HG02763 (cell line): ENCODE data around the gene BEX1.
"Not testable (repeated sequence)": the region's sequence is repeated elsewhere in the genome, so short reads cannot be mapped to it uniquely, and the experiment has no call there.

Source experiments
- ATAC-seq: cut with Tn5 transposase; IDR thresholded peaks from one replicate; pipeline ENCODE4 v1.9.1; 2021; ENCODE audit warnings: mild to moderate bottlenecking, moderate library complexity; ENCODE audit not compliant: unreplicated experiment

BEX1 gene

DNA sequence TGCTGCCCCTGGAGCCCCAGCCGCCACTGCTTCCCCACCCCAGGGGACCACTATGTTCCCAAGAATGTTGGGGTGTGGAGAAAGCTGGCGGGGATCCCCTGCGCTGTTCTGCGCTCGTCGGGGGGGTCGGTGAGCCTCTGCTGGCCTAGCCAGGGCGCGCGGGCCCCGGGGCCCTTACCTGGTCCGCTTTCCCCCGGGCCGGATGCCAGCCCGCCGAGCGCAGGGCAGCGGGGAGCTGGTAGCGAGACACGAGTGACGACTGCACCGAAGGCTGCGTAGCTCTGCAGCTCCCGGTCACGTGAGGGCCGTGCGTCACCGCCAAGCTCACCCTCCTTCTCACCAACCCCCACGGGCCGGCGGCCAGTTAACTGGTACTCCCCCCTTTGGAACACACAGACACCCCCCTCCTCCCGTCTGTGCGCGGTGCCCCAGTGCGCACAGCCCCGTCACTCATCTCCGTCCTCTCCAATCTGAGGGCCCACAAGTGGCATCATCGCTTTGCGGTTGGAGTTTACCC lies at the start of gene BEX1:
Gene BEX1 (minus strand): TSS at position 254 of the 517 bp plus-strand sequence. CDS start 897 bp downstream, outside the sequence.
- ATAC-seq = no peak

DNA sequence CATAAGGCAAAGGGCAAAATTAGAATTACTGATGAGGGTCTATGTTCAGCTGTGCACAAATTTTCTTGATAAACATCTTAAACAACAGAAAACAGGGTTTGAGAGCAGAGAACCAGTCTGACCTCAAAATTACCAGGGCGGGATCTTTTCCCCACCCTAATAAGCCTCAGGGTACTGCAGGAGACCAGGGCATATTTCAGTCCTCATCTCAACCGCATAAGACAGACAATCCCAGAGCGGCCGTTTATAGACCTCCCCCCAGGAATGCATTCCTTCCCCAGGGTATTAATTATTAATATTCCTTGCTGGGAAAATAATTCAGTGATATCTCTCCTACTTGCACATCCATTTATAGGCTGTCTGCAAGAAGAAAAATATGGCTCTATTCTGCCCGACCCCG lies 45.5 kb upstream of the BEX1 start:
- ATAC-seq = not testable (repeated sequence)

DNA sequence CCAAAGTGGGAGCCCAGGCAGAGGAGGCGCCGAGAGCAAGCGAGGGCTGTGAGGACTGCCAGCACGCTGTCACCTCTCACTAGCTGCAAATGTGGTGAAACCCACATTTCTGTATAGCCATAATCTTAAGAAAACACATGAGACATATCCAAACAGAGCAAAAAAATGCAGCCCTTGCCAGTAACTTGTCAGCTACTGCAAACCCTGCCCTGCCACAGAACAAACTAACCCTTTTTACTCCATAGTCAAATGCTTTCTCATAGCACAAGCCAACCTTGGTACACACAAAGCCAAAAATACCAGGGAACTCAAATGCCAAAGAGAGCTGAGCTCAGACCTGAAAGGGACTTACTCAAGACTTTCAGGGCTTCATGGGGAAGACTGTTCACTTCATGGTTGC lies 43.9 kb upstream of the BEX1 start:
- no peak for ATAC-seq

DNA sequence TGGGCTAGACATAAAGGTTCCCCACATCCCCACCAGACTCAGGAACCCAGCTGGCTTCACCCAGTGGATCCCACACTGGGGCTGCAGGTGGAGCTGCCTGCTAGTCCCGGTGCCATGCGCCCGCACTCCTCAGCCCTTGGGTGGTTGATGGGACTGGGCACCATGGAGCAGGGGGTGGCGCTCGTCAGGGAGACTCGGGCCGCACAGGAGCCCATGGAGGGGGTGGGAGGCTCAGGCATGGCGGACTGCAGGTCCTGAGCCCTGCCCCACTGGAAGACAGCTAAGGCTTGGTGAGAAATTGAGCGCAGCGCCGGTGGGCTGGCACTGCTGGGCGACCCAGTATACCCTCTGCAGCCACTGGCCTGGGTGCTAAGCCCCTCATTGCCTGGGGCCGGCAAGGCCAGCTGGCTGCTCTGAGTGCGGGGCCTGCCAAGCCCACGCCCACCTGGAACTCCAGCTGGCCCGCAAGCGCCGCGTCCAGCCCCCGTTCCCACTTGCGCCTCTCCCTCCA lies 43.3 kb upstream of the BEX1 start:
- ATAC-seq = not testable (repeated sequence)

DNA sequence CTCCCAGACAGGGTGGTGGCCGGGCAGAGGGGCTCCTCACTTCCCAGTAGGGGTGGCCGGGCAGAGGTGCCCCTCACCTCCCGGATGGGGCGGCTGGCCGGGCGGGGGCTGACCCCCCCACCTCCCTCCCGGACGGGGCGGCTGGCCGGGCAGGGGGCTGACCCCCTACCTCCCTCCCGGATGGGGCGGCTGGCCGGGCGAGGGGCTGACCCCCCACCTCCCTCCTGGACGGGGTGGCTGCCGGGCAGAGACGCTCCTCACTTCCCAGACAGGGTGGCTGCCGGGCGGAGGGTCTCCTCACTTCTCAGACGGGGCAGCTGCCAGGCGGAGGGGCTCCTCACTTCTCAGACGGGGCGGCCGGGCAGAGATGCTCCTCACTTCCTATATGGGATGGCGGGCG lies 40.4 kb upstream of the BEX1 start:
- ATAC-seq = not testable (repeated sequence)

DNA sequence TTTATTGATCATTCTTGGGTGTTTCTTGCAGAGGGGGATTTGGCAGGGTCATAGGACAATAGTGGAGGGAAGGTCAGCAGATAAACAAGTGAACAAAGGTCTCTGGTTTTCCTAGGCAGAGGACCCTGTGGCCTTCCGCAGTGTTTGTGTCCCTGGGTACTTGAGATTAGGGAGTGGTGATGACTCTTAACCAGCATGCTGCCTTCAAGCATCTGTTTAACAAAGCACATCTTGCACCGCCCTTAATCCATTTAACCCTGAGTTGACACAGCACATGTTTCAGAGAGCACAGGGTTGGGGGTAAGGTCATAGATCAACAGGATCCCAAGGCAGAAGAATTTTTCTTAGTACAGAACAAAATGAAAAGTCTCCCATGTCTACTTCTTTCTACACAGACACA lies 39.9 kb upstream of the BEX1 start:
- not testable (repeated sequence) for ATAC-seq

DNA sequence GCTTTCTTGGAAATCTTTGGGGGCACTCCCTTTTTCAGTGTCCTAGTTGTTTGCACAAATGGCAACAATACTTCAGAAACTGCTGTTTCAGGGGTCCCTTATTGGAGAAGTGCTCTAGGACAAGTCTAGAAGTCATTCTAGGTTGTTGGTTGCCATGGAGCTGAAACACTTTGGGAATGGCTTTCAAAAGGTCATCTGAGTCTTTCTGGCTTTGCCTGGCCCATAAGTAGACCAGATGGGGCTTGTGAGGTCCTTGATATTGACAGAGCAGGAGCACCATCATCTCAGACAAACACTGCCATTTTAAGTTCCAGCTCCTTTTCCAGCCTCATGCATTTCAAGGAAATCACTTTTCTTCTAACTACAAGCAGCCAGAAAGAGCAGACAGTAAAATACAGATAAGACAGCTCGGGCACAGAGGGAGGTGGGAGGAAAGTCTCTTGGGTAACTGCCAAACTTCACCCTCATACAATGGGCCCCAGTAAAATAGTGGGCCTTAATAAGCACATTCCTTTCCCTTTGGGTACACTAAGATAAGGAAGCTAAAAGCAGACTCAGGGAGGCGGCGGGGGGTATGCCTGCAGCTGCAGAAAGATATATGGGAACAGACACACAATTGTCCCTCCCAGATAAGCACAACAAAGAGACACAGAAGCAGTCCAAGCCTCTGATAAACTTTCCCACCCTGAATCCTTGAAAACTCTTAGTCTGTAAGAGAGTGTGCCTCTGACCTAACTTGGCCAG lies 37.5 kb upstream of the BEX1 start:
- ATAC-seq = no peak

DNA sequence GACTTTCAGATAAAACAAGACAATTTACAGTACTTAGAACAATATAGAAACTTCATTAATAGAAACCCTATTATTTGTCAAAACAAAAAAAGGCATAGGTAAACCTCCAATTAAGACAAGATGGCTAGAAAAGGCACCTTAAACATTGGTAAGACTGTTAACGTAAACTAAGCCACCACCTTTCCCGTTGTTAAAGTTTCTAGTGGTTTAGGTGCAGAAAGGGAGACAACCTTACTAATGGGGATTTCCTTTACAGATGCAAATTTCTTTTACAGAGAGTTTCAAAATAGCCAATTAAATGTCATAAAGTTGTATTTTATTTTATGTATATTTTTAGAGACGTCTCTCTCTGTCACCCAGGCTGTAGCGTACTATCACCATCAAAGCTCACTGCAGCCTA lies 36.5 kb upstream of the BEX1 start:
- ATAC-seq = no peak

DNA sequence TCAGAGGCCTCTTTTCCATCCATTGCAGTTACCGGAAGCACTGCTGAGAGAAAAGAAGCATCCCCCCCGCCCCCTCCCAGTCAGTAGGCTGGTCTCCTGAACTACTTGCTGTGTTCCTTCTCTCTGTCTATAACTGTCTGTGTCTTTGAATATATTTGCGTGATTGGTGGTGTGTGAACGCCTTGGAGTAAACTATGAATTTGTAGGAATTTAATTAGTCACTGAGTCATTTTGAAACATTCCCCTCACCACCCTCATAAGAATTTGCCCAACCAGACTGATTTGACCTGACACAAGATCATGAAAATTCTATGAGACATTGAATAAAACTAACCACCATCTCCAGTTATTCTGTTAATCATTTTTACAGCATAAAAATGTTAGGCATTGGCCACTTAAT lies 35.7 kb upstream of the BEX1 start:
- no peak for ATAC-seq

DNA sequence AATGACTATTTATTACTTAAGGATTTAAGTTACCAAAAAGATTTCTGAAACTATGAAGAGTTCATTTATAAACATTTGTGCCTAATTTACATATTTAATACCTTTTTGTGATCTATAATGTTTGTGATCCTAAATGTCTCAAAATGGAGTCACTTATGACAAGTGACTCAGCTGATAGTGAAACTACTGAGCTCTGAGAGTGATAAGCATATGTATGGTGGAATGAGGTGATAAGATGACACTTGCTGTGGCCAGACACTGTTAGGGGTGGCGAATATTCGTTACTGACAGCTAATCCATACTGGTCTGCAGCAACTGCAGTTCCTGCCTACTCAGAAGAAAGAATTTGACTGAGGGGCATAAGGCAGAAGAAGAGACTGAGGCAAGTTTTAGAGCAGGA lies 34.5 kb upstream of the BEX1 start:
- ATAC-seq = no peak

DNA sequence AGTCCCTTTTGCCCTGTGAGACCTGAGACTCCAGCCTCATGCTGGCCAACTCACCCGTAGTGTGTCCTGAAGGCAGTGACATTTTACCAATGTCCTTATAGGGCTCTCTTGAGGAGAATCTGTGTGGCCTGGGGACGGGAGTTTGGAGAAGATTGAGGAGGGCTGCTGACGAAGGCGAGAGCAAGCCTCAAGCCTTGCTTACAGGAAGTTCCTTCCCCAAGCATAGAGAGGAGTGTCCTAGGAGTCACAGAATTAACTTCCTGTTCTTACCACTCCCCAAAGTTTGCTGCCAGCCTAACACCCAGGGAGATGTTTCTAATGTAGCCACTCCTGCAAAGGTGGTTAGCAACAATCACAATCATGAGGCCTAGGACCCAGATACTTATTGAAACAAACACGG lies 29.0 kb upstream of the BEX1 start, which contains the start of gene NXF3:
Gene NXF3 (minus strand): TSS at position 202 of the 400 bp plus-strand sequence. CDS start 120 bp downstream, at position 82.
- no peak for ATAC-seq

DNA sequence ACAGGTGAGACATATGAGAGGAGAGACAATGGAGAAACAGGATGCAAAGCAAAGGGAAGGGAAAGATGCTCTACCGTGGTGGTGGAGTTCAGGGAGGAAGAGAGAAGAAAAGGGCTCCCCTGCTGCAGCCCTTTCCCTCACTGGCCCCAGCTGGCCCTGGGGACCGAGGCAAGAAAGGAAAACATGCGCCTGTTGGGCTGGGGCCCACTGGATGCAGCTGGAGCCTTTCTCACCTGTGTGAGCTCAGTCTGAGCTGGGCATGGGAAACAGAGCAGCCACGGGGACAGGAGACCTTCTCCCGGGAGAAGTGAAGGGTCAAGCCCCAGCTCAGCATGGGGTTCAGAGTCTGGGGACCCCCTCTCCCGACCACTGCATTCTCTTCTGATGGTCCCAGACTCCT lies 17.1 kb upstream of the BEX1 start:
- no peak for ATAC-seq

DNA sequence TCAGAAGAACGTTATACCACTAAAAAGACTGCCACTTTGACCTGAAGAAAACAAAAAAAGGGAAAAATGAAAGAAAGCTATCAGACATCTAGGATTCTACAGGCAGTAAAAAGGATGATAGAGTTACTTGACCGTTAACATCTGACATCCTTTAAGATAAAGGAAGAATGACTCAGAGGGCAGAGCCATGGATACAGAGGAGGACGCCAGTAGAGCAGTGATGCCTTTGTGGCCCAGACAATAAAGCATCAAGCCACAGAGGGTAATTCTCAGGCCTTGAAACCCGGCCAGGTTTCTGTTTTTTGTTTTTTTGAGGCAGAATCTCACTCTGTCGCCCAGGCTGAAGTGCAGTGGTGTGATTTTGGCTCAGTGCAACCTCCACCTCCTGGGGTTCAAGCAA lies 9.5 kb upstream of the BEX1 start:
- ATAC-seq = no peak

DNA sequence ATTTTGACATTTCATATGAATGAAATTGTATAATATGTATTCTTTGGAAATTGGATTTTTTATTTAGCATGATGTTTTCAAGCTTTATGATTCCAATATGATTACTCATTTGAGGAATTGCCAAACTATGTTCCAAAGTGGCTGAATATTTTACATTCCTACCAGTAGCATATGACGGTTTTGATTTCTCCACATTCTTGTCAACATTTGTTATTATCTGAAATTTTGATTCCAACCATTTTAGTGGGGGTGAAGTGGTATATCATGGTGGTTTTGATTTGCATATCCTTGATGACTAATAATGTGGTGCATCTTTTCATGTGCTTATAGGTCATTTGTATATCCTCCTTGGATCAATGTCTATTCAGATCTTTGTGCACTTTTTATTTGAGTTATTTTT lies 2.6 kb upstream of the BEX1 start:
- no peak for ATAC-seq

DNA sequence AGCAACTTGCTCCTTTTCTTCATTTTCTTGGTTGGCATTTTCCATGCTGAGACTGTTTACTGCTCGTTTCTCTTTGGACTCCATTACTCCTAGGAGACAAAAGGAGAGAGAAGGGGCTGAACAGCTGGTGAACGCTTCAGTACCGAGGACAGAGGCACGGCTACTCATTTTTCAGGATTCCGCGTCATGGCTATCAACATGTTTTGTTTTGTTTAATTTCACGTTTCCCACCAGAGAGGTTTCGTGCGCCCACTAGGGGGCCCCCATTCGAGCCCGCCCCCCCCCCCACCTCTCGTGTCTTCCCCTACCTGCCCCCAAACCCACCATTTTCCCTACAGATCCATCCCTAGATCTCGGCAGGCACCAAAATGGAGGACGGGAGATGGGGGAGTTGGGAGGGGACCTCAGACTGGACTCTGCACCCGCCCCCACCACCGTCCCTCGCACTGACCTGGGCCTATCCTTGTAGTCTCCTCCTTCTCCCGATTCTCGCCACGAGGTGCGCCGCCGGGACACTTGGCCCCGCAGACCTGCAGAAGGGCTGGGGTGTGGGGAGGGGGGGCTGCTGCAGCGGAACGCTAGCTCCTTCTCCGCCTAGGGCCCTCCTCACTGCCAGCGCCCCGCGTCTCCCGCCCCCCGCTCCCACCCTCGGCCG lies 653 bp downstream of the BEX1 start:
- ATAC-seq = no peak

DNA sequence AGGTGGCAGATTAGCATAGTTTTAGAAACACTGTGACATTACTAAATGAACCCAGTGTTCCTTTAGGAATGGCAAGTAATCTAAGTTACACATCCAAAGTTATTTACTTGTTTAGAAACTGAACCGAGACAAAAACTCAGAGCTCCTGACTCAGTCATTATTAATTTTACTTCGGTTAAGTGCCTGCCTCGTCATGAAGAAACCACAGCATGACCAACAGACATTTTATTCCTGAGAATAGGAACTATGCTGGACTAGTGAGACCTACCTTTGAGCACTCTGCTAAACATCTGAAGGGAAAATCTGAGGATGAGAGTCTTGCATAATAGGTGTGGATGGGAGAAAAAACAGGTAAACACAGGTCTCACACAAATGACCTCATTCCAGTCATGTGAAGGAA lies 2.5 kb downstream of the BEX1 start:
- no peak for ATAC-seq

DNA sequence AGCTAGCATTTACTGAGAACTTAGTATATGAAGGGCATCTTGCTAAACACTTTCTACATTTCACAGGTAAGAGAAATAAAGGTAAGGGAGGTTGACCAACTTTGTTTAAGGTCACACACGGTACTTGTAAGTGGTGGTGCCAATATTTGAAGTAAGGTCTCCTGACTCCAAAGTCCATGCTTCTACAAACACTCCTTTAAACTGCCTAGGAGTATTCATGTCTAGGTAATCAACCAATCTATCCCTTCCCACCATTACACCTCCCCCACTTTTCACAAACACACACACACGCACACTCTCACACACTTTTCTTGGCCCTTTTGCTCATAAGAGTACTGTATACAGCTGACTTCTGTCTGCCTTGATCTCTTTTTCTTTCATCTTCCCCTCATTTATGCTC lies 7.1 kb downstream of the BEX1 start:
- ATAC-seq = no peak

DNA sequence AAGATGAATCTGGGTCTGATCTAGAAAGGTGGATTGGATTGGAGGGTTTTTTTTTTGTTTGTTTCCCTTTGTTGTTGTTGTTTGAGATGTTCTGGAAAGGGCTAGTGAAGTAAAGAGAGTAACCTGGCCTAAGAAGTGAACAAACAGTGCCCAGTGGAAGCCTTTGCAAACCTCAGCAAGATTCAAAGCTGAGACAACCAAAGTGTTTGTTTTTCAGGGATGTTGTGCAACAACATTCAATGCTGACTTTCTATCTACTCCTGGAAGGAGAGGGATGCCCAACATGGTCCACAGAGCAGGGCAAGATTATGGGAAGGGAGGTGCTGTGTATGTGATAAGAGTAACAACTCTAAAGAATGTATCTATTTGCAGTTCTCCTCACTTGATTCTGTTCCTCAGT lies 11.3 kb downstream of the BEX1 start:
- ATAC-seq = no peak

DNA sequence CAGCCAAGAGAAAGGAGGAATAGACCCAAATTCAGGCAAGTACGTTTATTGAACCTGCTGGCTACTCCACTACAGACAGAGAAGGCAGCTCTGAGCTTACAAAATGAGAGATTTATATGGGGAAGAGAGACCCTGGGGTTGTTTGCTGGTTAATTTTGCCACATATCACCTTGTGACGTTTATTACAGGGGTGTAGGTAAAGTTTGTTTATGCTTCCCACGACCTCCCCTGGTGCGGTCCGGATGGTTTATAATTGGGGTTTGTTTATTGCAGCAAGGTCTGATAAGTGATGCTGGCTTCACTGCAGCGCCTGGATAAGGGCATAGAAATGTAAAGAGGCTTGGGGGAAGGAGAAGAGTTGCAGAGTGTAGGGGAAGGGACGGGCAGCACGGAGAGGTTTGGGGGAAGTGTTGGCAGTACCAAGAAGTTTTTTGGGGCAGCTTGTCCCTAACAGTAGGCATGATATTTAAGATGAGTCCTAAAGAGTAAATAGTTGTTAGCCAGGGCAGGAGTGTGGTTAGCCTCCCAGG lies 12.6 kb downstream of the BEX1 start:
- ATAC-seq = no peak

DNA sequence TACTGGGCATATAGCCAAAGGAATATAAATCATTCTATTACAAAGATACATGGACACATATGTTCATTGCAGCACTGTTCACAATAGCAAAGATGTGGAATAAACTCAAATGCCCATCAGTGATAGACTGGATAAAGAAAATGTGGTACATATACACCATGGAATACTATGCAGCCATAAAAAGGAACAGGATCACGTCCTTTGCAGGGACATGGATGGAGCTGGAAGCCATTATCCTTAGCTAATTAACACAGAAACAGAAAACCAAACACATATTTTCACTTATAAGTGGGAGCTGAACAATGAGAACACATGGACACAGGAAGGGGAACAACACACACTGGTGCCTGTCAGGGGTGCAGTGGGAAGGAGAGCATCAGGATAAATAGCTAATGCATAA lies 30.6 kb downstream of the BEX1 start:
- ATAC-seq = not testable (repeated sequence)

DNA sequence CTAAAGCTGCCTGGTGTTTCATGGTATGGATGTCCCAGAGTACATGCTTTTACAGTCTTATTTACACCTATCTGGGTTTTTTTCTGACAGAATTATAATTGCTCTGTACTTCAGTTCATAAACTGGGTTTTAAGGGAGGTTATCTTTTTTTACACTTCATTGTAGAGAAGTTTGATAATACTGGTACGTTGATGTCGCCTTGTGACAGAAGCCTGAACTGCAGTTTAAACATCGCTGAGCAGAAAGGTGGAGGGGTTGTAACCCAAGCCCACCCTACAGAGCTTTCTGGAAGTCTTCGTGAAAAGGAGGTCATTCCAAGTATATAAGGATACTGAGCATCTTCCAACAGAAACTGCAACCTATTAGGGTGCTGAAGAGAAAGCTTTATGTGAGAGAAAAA lies 46.4 kb downstream of the BEX1 start:
- no peak for ATAC-seq

DNA sequence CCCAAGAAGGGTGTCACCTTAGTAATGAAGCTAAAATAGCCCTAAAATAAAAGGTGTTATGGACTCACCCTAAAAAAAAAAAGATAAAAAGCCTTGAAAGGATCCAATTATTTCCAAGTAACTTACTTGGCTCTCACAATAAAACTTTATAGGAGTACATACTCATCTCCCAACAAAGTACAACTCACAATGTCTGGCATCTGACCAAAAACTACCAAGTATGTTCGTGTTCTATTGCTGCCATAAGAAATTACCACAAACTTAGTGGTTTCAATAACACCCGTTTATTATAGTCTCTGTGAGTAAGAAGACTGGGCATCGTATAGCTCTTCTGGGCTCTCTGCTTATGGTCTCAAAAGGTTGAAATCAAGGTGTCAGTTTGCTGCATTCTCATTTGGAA lies 51.0 kb downstream of the BEX1 start:
- ATAC-seq = no peak
